Lower leg skin (tissue), 4 donors: Measurements from ENCODE around the gene VASH1. TPM values are rescaled to one million over a fixed set of nuclear protein-coding genes. Genes with fewer than 3 reads are reported as not detected.
A peak's percentile ranks its signal among the peaks of the same experiment; 100 is the strongest.

Experiments used
- DNase-seq, 2 donors: peaks; one replicate each; pipeline ENCODE4 v3.0.0-alpha.2; 2019; ENCODE audit warnings: low spot score in 2 of 2
- H3K4me3 ChIP-seq: fragments of 200-600 bp; sonication (generic); 2 replicates; pipeline ENCODE4 v1.5.1; 2017; ENCODE audit warnings: mild to moderate bottlenecking, low read depth; ENCODE audit not compliant: poor library complexity, severe bottlenecking
- CTCF ChIP-seq, 3 donors: fragments of 450-650 bp; IDR thresholded peaks; one replicate each; pipeline ENCODE4 v1.5.1; 2016; ENCODE audit warnings: antibody characterized with exemption in 3 of 3, mild to moderate bottlenecking in 3 of 3, moderate library complexity in 2 of 3
- POLR2A ChIP-seq, 2 donors: fragments of 450-650 bp; IDR thresholded peaks; one replicate each; pipeline ENCODE4 v1.6.1; 2016 to 2017; ENCODE audit warnings: antibody characterized with exemption in 2 of 2, mild to moderate bottlenecking in 1 of 2, moderate library complexity in 1 of 2
- WGBS, 2 donors: methylation state at CpG; one replicate each; pipeline ENCODE4 v1.1.5; 2018; 5-methylcytosine and 5-hydroxymethylcytosine counted together
- intact Hi-C: fragments of 100-400 bp; cut with DNase I; formaldehyde crosslinking; loops from one replicate; pipeline ENCODE4 v1.15.0; 2023; ENCODE audit warnings: low total_unique reads
- total RNA-seq, 4 donors: library from RNA; depleted of rRNA; stranded (reverse); fragments of >200 nt; gene quantifications; one replicate each; pipeline ENCODE4 v1.1.0, GENCODE V29; 2016

Gene VASH1
- total RNA-seq, 4 donors from 2014 or later, result 0.86 to 6.9 (median 1.3) TPM

DNA sequence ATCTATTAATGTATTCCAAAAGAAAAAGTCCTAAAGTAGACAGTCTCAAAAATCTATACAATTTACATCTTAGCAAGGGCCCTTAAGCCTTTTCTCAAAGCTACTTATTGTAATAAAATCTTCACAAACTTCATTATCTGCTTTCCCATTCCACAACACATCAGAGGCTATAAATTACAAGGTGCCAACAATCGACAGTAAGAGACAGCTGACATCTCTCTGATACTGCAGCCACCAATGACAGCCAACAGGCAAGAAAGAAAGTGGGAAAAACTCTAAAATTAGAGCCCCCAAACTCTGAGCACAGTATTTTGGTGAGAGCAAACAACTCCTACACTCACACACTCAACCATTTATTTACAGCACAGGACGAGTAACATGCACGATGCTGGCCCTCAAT, 49.3 kb downstream of the VASH1 start:
- WGBS, 2 donors, result 22 to 23% methylated on average over 3 of the region's 3 CpGs
- TF ChIP-seq POLR2A (IDR thresholded peaks at IDR 0.05), result no peak
- TF ChIP-seq CTCF (IDR thresholded peaks at IDR 0.05), result no peak

GRCh38 chr14:76810953-76811400, 49.7 kb downstream of the VASH1 start:
- WGBS, 2 donors, result 1 to 6% methylated on average over 9 of the region's 9 CpGs
- no peak for TF ChIP-seq POLR2A (IDR thresholded peaks at IDR 0.05)
- TF ChIP-seq CTCF (IDR thresholded peaks at IDR 0.05), result no peak
- no peak for DNase-seq
- no peak overlapping the region for H3K4me3 ChIP-seq
- intact Hi-C loops, result no loop called here

More for the DNA sequence above, 49.3 kb downstream of the VASH1 start:
- H3K4me3 ChIP-seq, result no peak overlapping the region
- no peak for DNase-seq
- intact Hi-C loops, result no loop called here

DNA sequence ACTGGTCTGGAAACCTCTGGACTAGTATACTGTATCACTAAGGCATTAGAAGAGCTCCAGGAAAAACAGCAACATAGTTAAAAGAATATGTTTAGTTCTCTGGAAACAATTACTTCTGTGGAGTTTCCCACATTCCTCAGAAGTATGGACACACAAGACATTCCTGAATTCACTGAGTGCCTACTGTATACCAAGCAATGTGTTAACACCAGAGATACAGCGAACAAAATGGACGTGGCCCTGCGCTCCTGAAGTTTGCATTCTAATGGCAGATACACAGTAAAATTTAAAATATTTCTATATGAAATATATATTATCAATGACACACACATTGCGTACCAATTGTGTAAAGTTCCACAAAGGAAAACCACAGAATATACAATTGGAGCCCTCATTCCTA, 50.3 kb downstream of the VASH1 start:
- no peak for TF ChIP-seq POLR2A (IDR thresholded peaks at IDR 0.05)
- no peak for TF ChIP-seq CTCF (IDR thresholded peaks at IDR 0.05)
- no peak for DNase-seq
- intact Hi-C loops, result no loop called here
- WGBS, 2 donors, result 51 to 58% methylated on average over 4 of the region's 4 CpGs
- no peak overlapping the region for H3K4me3 ChIP-seq

- peak in 1 of 2 donors; percentile 87 for DNase-seq
- intact Hi-C loops, result no loop called here
- 0 to 1% methylated on average over 9 to 20 of the region's 20 CpGs for WGBS, 2 donors
Measured at GRCh38 chr14:76812093-76812421, 50.8 kb downstream of the VASH1 start.

DNA sequence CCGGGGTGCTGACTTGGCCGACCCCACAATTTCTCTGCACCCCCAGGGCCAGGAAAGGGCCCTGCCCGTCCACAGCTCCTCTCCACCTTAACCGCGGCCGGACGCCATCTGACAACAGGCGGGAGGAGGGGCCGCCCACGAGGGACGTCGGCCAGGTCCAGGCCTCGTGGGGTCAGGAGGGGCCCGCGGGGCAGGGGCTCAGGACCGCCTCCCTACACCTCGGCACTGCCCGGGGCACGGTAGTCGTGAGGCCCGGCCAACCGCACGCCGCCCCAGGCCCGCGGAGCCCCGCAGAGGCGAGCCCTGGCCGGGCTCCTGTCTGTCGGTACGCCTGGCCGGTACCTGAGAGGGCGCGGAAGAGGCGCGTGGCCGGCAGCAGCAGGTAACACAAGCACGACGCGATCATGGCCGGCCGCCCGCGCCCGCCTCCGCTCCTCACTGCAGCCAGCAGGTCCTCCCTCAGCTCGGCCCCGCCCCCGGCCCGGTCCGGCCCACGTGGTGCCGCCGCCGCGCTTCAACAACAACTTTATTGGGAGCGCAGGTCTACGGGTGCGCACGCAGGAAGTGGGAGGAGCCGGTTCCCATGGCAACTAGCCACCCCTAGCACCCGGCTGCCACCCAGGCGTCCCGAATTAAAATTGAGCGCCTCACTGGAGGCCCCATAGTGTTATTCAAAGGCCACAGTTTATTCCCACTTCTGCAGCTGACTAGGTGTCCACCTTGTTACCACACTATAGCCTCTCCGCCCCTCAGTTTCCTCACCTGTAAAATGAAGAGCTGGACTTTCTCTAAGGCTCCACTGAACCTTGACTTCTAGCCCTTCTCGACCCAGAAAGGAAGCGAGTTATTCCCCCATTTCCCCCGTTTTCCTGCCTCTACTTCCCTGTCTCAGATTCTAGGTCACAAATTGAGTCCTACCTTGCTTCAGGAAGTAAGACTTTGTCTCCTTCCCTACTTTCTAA, 51.4 kb downstream of the VASH1 start, which contains the start of gene ANGEL1:
TSS of gene ANGEL1 (minus strand) at position 461 of the 962 bp plus-strand sequence. CDS start at position 406, 55 bp downstream.
- WGBS, 2 donors, result 5 to 27% methylated on average over 12 to 65 of the region's 69 CpGs
- peak in 1 of 2 donors; percentile 25 for TF ChIP-seq POLR2A (IDR thresholded peaks at IDR 0.05)
- no peak for TF ChIP-seq CTCF (IDR thresholded peaks at IDR 0.05)
- intact Hi-C loops, result no loop called here
- peak within 1 kb of the TSS; percentile 51 for H3K4me3 ChIP-seq
- peak; percentile 93 to 99 for DNase-seq

More at GRCh38 chr14:76812093-76812421, 50.8 kb downstream of the VASH1 start:
- H3K4me3 ChIP-seq, result peak overlapping the region; percentile 51
- TF ChIP-seq POLR2A (IDR thresholded peaks at IDR 0.05) (no peak), CTCF (IDR thresholded peaks at IDR 0.05) (no peak)
